GM12801 (cell line): ENCODE measurements around the gene PLCB1.

ENCODE experiments used
- TF ChIP-seq, protein P1 (sequence below): IDR thresholded peaks from one replicate; pipeline ENCODE4 v1.5.1; 2011; ENCODE audit warnings: control low read depth; ENCODE audit not compliant: insufficient read length; ENCODE audit errors: extremely low read depth

PLCB1 gene

GRCh38 chr20:8870652-8871051 is 738.6 kb downstream of the PLCB1 start:
- TF ChIP-seq, protein P1, sequence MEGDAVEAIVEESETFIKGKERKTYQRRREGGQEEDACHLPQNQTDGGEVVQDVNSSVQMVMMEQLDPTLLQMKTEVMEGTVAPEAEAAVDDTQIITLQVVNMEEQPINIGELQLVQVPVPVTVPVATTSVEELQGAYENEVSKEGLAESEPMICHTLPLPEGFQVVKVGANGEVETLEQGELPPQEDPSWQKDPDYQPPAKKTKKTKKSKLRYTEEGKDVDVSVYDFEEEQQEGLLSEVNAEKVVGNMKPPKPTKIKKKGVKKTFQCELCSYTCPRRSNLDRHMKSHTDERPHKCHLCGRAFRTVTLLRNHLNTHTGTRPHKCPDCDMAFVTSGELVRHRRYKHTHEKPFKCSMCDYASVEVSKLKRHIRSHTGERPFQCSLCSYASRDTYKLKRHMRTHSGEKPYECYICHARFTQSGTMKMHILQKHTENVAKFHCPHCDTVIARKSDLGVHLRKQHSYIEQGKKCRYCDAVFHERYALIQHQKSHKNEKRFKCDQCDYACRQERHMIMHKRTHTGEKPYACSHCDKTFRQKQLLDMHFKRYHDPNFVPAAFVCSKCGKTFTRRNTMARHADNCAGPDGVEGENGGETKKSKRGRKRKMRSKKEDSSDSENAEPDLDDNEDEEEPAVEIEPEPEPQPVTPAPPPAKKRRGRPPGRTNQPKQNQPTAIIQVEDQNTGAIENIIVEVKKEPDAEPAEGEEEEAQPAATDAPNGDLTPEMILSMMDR = no peak

DNA sequence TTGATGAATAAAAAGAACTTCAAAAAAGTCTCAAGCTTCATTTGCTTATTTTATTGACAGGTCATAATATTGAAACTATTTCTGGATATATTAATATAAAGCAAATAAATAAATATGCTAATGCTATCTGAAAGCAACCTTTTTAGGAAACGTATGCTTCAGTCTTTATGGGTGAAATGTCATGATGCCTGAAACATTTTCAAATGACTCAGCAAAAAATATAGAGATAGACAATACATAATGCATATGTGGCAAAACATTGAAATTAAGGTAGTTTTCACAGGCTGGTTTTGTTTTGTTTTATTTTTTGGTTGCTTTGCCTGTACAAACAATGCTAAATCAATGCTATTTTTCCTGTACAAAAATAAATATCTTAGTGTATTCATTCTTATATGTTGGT is 742.4 kb downstream of the PLCB1 start:
- TF ChIP-seq, protein P1 = no peak

DNA sequence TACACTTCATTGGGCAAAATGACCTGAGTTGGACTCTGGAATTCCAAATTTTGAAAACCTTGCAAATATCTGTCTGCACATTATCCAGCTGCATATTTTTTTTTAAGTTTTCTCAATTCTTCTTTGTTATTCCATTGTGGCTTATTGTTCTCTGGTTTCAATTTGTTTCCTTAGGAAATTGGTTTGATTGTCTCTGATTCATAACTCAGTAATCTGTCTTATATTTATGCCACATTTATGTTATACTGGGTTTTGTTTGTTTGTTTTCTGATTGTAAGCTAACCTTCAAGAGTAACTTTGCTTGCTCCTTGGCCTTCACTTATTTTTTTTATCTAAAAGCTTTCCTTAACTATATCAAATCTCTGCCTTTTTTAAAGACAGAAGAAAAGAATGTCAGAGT is 743.5 kb downstream of the PLCB1 start:
- TF ChIP-seq, protein P1 = no peak

- TF ChIP-seq, protein P1 = no peak
Observed at GRCh38 chr20:8876366-8876765, 744.3 kb downstream of the PLCB1 start.

- TF ChIP-seq, protein P1 = no peak
Observed at GRCh38 chr20:8877294-8877693, 745.2 kb downstream of the PLCB1 start.

DNA sequence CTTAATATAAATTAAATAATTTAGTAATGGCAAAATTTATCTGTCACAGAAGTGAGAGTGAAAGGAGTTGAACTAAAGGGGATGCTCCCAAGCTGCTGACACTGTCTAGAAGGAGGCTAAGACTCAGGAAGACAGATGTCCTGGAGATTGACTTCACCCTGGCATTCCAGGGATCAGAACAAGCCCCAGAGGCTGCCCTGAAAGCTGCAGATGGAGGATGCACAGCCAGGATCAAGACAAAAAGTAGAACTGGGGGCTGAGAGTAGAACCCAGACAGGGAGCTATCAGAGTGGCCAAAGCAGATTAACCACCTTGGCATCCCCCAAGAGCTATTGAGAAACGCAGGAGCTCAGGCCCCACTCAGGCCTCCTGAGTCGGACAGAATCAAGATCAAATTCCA is 747.6 kb downstream of the PLCB1 start:
- TF ChIP-seq, protein P1 = no peak

DNA sequence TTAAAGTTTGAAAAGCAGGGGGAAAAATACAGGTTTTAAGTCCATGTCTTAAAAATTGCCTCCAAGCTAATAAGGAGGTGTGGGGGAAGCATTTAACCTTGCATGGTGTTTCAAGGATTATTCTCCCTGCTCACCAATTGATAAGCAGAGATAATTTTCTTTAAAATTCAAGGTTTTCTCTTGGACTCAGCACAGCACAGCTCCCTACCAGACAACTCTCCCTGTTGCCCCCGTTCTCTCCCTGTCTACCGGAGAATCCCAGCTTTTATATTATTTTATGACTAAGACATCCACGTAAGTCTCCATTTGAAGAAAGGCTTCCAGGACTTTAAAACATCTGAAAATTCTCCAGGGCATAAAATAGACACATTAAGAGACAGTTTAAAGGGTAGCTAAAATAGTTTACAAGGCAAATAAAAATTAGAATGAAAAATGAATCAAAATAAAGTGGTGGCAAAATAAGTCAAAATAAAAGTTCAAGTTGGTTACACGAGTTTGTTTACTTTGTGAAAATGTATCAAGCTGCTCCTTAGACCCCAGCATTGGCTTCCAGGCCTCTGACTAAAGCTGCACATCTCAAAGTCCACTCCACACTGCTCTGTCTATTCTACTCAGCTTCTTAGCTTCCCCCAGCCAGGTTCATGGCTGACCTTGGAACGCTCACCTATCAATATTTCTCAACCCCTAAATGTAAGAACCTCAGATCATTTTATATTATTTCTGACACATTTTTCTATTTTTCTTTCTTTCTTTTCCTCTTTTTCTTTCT is 748.2 kb downstream of the PLCB1 start:
- TF ChIP-seq, protein P1 = no peak
